Measurements from ENCODE around the gene FAM47B. TPM values are rescaled to one million over a fixed set of nuclear protein-coding genes. Genes with fewer than 3 reads are reported as not detected.

The FAM47B gene
- total RNA-seq (2021) (not detected in 3 replicates), Bru-seq, nascent RNA (not detected)
- long read RNA-seq, experiment 1: 0 reads
- long read RNA-seq, experiment 2: 0 reads
- long read RNA-seq, experiment 3: 0 reads

- Mint-ChIP-seq H3K36me3 (no peaks in the 10 kb centered on the region), H3K4me3 (no peak within 1 kb of the TSS), H3K27ac (no peak within 1 kb of the TSS), H3K27me3 (ENCODE audit: low read depth) (no peaks in the 10 kb centered on the region), H3K9me3 (no peaks in the 10 kb centered on the region), H3K4me1 (no peaks in the 10 kb centered on the region)
- POLR2A ChIA-PET: no interaction called here
- DNase-seq (ENCODE audit: low spot score) (no peak), ATAC-seq (no peak)
- TF ChIP-seq ZNF138 (CRISPR knock-in tag; conservative IDR thresholded peaks at IDR 0.05): no peak
- TF ChIP-seq JAZF1 (CRISPR knock-in tag; IDR thresholded peaks at IDR 0.05): no peak
- no peak for TF ChIP-seq ATF2 (CRISPR knock-in tag; IDR thresholded peaks at IDR 0.05; ENCODE audit: borderline replicate concordance, low read depth)
- no peak for TF ChIP-seq ZSCAN18 (CRISPR knock-in tag; IDR thresholded peaks at IDR 0.05)
- no peak for TF ChIP-seq FOXJ3 (CRISPR knock-in tag; IDR thresholded peaks at IDR 0.05; ENCODE audit: borderline replicate concordance)
- CTCF ChIA-PET: no interaction called here
Measured at GRCh38 chrX:34942496-34942895, at the start of gene FAM47B. Gene FAM47B, plus strand, starts transcription at chrX:34942796. Its CDS starts 36 bp downstream, at chrX:34942832.

GRCh38 chrX:34893741-34894140, 48.9 kb upstream of the FAM47B start:
- TF ChIP-seq NFE2L1 (CRISPR knock-in tag; IDR thresholded peaks at IDR 0.05): no peak
- no peak for TF ChIP-seq JUN (CRISPR knock-in tag; IDR thresholded peaks at IDR 0.05)
- no peak for TF ChIP-seq PREB (CRISPR knock-in tag; IDR thresholded peaks at IDR 0.05; ENCODE audit: borderline replicate concordance)
- no peak for TF ChIP-seq FOXP4 (CRISPR knock-in tag; IDR thresholded peaks at IDR 0.05)
- TF ChIP-seq CTCF (IDR thresholded peaks at IDR 0.05): no peak
- TF ChIP-seq ESRRA (CRISPR knock-in tag; IDR thresholded peaks at IDR 0.05; ENCODE audit: borderline replicate concordance): no peak
- TF ChIP-seq SOX15 (CRISPR knock-in tag; IDR thresholded peaks at IDR 0.05): no peak
- TF ChIP-seq TEAD1 (CRISPR knock-in tag; IDR thresholded peaks at IDR 0.05): no peak
- no peak for TF ChIP-seq TP53 (CRISPR knock-in tag; IDR thresholded peaks at IDR 0.05)
- TF ChIP-seq IRF2 (CRISPR knock-in tag; IDR thresholded peaks at IDR 0.05; ENCODE audit: borderline replicate concordance, low read depth): no peak
- no peak for TF ChIP-seq ZSCAN18 (CRISPR knock-in tag; IDR thresholded peaks at IDR 0.05)
- no peak for TF ChIP-seq ZNF263 (CRISPR knock-in tag; IDR thresholded peaks at IDR 0.05; ENCODE audit: low read depth)
- Mint-ChIP-seq H3K4me1 (0 out of 2 replicates have a peak, but pooled peaks cover 4% of the 10 kb centered on the region), H3K27me3 (ENCODE audit: low read depth) (no peaks in the 10 kb centered on the region), H3K27ac (no peak overlapping the region), H3K4me3 (no peak overlapping the region), H3K36me3 (no peaks in the 10 kb centered on the region), H3K9me3 (peaks cover 5% of the 10 kb centered on the region; the same call in 1 of the 2 replicates)
- ATAC-seq: no peak
- CTCF ChIA-PET: no interaction called here
- no peak for DNase-seq (ENCODE audit: low spot score)
- POLR2A ChIA-PET: no interaction called here

Measured in WTC11 (cell line).